Glomerular endothelial cell (primary cell): ENCODE data around the gene BPIFB4. TPM values are rescaled to one million over a fixed set of nuclear protein-coding genes. Genes with fewer than 3 reads are reported as not detected.

Experiments used
- DNase-seq: peaks from one replicate; pipeline ENCODE4 v3.0.0-alpha.2; 2011; ENCODE audit warnings: low read depth, low spot score; ENCODE audit errors: extremely low read depth
- total RNA-seq: library from RNA; depleted of rRNA; stranded (reverse); fragments of >200 nt; gene quantifications from 2 replicates; pipeline ENCODE4 v1.2.3, GENCODE V29; 2015

The BPIFB4 gene
- total RNA-seq, 1 donor from 2014 or later: not detected

DNA sequence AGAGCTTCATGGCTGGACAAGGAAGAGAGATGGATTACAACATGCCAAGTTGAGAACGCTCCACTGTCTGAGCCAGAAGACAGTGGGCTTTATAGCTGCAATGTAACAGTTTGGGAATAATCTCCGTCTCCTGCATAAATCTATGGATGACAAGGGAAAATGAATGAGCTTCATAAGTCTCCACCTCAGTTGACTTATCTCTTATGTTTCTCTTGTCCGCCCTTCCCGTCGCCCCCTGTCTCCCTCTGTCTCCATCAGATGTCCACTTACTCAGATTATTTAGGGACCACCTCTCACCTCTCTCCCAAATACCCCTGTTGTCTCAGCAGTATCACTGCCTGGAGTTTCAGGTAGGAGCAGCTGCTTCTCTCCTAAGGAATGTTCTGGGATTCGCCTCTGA is 74.8 kb downstream of the BPIFB4 start:
- DNase-seq: no peak

DNA sequence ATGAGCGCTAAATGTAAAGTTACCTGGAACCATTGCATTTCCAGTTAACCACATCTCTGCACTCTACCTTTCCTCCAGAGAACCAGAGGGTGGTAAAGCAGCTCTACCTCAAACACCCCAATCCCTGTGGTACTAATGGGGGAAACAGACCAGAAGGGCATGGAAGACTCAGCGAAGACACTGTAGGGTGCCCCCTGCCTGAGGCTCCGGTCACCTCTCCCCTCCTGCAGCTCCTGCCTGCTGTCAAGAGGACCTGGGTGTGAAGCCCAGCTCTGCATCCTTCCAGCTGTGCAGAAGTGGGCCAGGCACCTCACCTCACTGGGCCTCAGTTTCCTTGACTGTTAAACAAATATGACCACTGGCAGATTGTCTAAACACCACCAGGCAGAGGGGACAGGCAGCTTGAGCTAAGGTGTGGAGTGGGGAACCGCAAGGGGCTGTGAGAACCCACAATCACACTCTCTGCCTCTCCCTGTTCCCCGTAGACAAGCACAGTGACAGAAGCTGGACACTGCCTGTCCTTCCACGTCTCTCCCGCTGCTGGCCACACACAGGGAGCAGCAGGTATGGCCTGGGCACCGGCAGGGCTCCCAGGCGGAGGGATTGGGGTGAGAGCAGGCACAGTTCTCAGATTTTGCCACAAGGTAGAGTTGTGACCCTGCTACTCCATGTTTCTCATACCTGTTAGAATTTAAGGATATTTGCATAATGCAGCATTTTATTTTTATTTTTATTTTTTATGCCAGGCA is 79.4 kb downstream of the BPIFB4 start:
- DNase-seq: no peak

DNA sequence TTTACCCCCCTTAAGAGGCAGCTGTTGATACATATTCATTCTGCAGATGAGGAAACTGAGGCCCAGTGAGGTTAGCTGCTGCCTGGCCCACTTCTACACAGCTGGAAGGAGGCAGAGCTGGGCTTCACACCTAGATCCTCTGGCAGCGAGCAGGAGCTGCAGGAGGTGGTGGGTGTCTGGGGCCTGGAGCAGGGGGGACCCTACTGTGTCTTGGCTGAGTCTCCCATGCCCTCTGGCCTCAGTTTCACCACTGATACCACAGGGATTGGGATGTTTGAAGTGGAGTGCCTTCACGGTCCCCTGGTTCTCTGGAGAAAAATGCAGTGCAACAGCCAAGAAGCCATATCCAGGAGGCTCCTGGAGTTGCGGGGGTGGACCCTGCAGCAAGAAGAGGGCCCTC is 80.3 kb downstream of the BPIFB4 start:
- no peak for DNase-seq

DNA sequence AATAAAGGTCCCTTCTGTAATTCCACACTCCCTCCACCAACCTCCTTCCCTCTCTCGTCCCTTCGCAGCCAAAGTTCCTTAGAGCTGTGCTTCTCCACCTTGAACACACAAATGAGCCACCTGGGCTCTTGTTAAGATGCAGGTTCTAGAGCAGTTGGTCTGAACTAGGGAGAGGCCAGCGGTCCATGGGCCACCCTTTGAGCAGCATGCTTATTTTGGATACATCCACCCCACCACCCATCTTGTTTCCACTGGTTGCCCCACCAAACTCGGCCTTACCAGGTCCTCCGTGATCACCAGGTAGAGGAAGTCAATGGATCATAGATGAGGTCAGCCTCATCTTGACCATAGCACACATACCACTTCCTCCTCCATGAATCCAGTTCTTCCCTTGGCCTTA is 81.2 kb downstream of the BPIFB4 start:
- no peak for DNase-seq

Other genes starting within 250 kb of the BPIFB4 start
- gene EFCAB8, start 220.7 kb upstream of the BPIFB4 start, total RNA-seq: 0.05 TPM in 1 of 2 replicates, not detected in the other
- gene SUN5, start 75.2 kb upstream of the BPIFB4 start, total RNA-seq: not detected in 2 replicates
- not detected in 2 replicates for gene BPIFB2, start 71.9 kb upstream of the BPIFB4 start, total RNA-seq
- not detected in 2 replicates for gene BPIFB6, start 48.0 kb upstream of the BPIFB4 start, total RNA-seq
- gene BPIFB3, start 25.7 kb upstream of the BPIFB4 start, total RNA-seq: not detected in 2 replicates
- not detected in 2 replicates for gene BPIFA2, start 88.5 kb downstream of the BPIFB4 start, total RNA-seq
- not detected in 2 replicates for gene BPIFA3, start 137.7 kb downstream of the BPIFB4 start, total RNA-seq
- not detected in 2 replicates for gene BPIFA1, start 156.4 kb downstream of the BPIFB4 start, total RNA-seq
- gene BPIFB1, start 203.6 kb downstream of the BPIFB4 start, total RNA-seq: not detected in 2 replicates